Fibroblast of skin of right quadriceps (primary cell): Measurements from ENCODE around the gene UCK2.
A peak's percentile ranks its signal among the peaks of the same experiment; 100 is the strongest.

ENCODE experiments used
- DNase-seq: peaks from one replicate; pipeline ENCODE4 v3.0.0-alpha.2; 2013

Gene UCK2

DNA sequence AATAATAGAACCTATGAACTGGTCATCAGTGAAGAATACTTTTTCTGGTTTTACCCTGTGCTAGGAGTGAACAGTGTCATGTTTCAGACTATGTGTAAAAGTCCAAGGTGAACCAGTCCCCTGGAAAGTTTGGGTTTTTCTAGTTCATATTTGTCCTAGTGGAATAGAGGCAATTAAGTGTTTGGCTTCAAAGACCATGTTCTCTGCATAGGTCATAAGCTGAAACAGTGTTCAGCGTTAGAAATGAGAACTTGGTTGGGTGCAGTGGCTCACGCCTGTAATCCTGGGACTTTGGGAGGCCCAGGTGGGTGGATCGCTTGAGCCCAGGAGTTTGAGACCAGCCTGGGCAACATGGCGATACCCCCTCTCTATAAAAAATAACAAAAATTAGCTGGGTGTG, 77.5 kb downstream of the UCK2 start:
- no peak for DNase-seq

DNA sequence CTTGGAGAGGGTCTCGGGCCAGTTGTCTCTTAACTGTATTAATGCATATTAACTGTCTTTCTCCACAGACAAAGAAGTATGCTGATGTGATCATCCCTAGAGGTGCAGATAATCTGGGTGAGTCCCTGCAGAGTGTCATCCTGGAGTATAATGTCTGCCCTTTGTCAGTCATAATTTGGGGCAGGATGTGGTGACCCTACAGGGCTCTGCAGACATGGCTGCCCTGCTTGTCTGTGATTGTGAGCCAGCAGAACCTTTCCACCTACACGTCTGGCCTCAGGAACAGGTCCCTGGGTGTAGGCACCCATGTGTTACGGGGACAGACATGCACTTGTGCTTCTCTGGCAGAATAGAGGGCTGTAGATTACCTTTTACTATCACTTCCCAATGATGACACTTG, 78.4 kb downstream of the UCK2 start:
- DNase-seq, result no peak

DNA sequence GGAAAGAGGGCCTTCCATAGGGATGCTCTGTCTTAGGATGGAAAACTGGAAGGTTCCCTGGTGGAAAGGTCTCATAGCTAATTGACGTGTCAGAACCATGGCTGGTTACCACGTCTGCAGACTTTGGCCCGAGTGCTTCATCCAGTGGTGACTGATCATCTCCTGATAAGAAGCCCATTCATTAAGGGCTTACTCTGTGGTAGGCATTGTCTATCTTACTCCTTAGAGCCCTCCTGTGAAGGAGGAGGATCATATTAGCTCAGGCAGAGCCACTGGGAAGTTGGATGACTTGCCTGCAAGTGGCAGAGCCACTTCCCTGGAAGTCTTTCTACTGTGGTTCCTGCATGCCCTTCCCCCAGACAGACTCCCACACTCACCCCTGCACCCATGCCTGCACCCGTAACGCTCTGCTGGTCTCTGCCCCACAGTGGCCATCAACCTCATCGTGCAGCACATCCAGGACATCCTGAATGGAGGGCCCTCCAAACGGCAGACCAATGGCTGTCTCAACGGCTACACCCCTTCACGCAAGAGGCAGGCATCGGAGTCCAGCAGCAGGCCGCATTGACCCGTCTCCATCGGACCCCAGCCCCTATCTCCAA, 79.9 kb downstream of the UCK2 start:
- DNase-seq, result peak; percentile 30

DNA sequence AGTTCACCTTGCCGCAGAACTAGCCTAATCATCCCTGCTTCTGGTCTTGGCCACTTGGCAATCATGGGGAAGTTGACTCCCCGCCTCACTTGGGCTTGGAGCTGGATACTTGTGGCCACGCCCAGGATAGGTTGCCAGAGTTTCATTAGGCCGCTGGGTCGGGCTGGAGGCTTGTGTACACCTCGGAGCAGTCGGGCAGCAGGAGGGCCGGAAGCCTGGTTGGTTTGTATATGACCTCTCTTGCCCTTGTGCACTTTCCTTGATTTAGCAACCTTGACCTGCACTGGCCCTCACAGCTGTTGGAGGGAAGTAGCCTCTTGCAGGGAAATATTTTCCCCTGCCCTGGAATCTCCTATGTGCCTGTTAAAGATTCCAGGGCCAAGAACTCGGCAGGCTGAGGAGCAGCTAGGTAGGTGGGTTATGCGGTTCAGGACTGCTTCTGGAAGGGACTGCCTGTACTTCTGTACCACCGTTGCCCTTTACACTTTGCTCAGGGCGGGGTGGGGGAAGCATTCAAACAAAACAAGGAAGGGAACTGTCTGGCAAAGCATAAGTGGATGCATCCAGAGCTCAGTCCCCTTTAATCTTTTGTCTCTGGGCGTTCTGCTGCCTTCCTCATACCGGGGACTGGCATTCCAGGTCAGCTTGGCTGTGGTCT, 83.5 kb downstream of the UCK2 start:
- no peak for DNase-seq

DNA sequence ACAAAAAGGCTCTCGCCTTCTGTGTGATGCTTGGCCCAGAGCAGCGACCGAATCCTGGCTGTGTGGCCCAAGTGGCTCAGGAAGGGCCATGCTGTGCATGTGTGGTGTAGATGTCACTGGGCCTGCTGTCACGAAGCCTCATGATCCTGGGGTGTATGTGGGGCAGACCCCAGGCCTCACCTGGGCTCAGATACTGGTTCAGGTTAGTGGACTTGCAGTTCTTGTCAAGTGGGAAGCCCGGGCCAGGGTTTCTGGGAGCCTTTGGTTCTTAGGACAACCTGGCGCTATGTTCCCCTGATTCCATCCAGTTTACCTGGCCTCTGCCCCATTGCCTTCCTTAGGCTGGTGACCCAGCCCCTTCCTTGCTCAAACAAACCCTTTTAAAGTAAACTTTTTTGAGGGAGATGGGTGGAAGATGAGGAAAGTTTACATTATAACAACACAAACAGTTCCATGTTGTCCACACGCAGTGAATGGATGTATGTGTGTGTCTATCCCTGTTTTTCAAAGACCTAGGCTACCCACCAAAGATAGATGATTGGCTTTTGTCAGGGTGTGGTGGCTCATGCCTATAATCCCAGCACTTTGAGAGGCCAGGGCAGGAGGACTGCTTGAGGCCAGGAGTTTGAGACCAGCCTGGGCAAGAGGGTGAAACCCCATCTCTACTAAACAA, 84.3 kb downstream of the UCK2 start:
- no peak for DNase-seq

DNA sequence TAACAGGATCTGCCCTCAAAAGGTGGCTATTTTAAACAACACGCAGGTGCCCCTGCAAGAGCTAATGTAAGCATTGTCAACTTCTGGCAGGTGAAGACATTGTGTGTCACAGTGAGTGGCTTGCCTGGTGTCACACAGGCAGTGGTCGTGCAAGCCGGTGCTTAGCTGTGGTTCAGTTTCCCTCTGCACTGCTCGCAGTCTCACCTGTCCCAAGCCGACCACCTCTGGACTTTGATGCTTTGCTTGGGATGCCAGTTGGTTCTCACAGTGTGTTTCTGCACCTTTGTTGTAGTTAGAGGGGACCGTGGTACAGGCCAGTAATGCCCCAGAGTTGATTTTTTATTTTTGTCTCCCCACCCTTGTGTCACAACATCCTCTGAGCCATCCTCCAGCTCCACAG, 85.2 kb downstream of the UCK2 start:
- DNase-seq, result no peak

DNA sequence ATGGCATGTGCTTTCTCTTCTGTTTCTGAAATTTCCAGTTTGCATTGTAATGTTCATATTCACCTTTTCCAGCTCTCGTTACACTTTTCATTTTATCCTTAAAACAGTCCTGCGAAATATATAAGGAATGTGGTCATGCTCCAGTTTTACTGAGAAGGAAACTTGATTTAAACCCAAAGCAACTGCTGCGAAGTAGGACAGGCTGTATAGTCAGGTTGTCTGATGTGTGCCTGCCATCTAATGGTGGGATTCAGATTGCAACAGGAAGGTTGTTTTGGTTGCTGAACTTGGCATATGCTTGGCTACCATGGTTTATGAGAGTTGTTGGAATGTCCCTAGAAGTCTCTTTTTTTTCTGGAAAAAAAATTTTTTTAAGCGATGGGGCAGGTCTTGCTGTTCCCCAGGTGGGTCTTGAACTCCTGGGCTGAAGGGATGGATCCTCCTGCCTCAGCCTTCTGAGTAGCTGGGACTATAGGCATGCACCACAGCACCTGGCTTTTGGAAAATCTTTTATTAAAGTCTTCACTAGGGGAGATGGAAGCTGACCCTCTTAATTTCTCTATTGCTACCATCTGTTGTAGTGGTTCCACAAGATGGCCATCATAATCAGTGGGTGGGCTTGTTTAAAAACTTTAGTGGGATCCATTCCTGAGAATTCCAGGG, 86.9 kb downstream of the UCK2 start:
- peak; percentile 76 for DNase-seq

DNA sequence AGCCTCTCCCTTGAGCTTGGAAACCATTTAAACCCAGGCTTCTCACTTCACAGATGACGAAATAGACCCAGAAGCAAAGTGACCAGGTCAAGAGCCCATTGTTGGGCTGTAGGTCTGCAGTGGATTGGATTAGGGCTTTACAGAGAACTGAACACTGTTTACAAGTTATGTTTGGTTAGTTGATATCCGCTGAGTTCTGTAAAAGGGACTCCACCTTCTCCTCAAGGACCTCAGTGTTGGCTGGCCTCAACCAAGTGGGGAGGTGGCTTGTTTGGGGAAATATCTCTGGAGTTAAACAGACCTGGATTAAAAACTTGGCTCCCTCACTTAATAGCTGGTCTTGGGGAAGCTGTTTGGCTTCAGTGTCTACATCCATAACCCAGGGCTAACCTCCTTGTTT, 88.1 kb downstream of the UCK2 start:
- DNase-seq, result no peak

DNA sequence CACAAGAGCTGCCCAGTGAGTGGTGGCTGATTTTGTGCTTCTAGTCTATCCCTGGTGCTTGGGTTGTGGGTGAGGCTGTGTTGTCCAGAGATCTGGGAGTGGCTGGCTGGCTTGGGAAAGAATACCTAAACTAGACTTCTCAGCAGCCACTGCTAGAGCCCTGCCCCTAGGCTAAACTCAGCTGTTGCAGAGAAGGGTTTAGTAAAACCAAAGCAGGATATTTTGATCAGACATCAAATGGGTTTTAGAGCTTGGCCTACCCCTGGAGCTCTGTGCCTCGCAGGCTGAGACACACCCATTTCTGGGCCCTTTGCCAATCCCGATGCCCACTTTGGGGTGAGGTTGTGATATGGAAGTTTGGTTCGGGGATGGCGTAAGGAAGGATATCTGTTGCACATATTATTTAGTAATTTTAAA, 88.5 kb downstream of the UCK2 start:
- no peak for DNase-seq

DNA sequence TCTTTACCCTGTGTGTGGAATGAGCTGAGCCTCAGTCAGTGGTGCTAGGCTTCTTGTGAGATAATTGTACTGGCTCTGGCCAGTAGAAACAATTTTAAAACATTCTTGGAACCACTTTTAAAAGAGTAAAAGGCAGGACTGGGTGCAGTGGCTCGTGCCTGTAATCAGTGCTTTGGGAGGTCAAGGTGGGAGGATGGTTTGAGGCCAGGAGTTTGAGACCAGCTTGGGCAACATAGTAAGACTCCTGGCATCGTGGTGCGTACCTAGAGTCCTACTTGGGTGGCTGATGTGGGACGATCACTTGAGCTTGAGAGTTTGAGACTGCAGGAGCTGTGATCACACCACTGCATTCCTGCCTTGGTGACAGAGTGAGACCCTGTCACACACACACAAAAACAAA, 89.8 kb downstream of the UCK2 start:
- no peak for DNase-seq

DNA sequence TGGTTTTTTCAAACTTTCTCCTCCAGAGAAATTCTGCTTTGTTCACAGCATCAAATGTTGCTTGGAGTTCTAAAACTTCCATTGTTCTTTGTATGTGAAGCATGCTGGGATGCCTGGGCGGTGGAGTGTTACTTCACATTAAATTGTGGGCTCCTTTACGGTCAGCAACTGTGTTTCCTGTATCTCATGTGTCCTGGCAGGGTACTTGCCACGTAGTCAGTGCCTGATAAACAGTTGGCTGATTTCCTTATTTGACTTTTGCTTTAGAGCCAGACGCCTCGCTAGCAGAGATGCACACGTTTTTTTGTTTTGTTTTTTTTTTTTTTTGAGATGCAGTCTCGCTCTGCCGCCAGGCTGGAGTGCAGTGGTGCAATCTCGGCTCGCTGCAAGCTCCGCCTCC, 96.7 kb downstream of the UCK2 start:
- DNase-seq, result no peak

DNA sequence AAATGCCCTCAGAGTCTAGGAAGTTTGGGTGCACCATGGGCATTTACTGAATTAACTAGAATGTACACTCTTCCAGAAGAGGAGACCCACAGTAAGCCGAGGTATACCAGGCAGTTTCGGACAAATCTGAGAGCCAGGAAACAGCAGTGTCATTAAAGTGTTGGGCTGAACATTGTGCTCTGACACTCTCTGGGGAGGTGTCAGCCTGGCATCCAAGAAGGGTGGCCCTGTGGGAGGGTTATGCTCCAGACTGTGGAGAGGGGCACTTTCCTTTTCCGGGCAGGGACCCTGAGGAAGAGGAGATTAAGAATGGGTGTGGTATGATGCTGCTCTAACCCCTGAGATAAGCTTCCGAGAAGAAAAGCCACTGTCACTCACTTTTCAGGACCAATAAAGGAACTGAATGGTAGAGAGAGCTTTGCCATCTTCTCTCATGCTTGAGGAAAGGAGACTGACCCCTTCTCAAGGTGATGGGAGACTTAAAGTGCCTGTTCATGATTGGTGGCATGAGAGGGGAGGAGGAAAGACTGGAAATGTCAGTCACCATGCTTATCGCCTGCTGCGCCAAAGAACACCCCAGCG, 98.2 kb downstream of the UCK2 start:
- DNase-seq, result no peak

DNA sequence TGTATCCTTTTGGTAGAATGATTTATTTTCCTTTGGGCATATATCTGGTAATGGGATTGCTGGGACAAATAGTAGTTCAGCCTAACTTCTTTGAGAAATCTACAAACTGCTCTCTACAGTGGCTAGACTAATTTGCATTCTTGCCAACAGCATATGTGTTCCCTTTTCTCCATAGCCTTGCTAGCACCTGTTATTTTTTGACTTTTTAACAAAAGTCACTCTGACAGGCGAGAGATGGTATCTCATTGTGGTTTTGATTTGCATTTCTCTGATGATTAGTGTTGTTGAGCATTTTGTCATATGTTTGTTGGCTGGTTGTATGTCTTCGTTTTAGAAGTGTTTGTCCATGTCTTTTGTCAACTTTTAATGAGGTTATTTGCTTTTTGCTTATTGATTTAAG, 99.8 kb downstream of the UCK2 start:
- DNase-seq, result no peak

DNA sequence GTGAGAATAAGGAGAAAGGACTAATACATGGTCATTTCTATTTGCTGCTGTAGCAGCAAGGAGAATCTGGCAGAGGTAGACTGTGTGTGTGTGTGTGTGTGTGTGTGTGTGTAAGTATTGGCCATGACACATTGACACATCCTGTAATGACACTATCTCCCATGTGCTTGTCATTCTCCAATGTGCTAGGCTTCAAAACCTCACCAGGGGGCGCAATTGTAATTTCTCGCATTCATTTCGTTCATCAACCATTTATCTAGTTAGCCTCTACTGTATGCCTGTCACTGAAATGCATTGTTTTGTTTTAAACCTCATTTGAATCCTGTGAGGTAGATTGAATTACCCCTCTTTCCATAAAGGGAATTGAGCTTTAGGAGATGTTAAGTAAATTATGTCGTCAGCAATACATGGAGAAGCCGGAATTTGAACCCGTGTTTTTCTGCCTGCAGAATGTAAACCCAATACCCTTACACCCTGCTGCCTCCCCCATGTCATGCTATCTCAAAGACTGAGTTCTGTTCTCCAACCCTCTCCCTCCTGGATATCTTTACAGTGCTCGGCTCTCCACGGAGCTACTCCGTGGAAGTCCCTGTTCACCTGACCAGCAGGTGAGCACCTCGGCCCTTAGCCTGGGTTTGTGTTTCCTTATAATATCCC, 100.8 kb downstream of the UCK2 start:
- DNase-seq, result peak; percentile 57

DNA sequence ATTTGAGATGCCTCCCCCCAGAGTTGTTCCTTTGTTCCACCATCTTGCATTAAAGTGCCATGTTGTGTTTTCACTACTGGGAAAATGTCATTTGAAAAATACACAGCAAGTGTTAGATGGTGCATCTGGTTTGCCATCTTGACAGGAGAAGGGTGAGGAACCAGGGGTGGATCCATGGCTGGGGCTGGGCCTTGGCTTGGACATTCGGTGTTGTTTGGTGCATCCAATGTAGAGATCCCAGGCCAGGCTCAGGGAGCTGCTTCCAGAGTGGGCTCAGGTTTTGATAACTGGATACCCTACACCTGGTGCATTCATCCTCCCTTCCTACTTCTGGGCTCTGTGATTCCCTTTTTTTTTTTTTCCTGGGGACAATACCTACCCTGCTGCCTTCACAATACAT, 103.5 kb downstream of the UCK2 start:
- DNase-seq, result no peak

DNA sequence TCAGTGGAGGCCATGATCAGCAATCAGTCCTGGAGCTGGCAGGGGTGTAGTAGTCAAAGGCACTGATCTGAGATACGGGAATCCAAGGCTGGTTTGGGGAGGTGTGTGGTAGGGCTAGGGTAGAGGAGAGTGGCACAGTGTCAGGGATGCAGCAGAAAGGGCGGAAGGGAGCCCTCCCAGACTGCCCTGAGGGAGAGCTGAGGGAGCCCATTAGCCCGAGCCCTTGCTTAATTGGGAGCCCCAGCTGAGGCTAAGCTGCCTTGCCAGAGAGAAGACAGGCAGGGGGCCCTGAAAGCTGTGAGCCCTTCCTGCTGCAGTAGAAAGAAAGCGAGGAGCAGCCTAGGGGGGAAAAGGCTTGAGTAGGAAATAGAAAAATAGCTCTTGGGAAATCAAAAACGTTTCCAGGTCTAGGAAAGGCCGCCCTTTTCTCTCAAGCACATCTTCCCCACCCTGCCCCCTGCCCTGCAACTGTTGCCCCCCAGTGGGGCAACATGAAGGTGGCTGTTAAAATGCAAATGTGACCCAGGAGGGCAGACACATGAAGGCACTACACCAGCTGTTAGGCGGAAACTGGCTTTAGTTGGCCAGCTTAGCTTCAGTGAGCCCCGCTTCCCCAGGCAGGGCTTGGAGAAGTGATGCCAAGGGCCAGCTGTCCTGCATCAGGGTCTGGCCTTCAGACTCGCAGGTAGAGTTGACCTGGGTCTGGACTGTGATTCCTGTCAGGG, 106.2 kb downstream of the UCK2 start:
- no peak for DNase-seq

DNA sequence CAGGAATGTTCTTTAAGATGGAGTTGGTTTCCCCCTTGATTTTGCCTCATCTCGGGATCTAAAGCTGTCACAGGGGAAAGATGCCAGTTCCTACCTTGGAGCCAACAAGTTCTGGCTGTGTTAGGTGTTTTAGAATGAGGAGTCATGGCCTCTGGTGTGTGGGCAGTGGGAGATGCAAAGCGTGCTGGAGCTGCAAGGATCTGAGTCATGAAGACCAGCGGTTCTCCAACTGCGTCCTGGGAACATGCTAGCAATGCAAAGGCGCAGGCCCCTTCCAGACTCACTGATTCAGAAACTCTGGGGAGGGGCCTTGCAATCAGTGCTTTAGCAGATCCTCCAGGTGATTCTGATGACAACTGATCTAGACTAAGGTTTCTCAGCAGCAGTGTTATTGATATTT, 109.1 kb downstream of the UCK2 start:
- no peak for DNase-seq

DNA sequence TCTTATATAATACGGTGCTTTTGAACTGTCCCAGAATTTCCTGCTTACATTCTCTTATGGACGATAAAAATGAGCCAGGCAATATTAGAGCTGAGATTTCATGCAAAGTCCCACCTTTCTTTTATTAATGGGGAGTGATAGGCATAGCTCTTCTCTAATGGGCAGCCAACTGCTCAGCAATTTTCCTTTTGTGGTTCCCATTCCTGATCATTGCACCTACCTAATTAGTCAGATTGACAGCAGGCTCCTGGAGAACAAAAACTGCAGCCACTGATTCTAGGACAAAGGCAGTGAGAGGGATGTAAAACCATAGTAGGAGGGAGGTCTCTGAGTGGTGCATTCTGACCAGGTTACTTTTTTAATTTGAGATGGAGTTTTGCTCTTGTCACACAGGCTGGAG, 110.4 kb downstream of the UCK2 start:
- no peak for DNase-seq

DNA sequence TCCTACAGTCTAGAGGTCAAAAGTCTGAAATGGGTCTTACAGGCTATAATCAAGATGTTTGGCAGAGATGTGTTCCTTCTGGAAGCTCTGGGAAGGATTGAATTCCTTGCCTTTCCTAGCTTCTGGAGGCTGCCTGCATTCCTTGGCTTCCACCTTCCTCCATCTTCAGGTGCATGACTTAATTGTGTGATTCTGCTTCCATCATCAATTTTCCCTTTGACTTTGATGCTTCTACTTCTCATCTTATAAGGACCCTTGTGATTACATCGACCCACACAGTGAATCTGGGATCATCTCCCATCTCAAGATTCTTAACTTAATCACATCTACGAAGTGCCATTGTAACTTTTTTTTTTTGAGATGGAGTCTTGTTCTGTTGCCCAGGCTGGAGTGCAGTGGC, 111.4 kb downstream of the UCK2 start:
- DNase-seq, result no peak

DNA sequence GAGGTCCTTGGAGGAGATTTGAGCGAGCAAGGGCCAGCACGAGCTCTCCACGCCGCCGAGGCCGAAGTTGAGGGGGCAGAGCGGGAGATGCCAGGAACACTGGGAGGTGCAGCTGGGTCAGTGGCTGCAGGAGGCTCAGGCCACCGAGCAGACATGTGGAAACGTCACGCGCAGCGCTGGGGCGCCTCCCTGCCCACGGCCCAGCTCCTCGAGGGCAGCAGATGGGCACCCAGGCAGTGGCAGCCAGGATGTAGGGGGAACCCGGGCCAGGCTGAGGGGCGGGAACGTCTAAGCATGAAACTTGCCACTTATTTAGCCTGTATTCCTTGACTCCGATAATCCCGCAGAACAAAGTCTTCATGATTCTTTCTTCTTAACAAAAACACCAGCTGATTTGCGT, 114.1 kb downstream of the UCK2 start:
- DNase-seq, result no peak

DNA sequence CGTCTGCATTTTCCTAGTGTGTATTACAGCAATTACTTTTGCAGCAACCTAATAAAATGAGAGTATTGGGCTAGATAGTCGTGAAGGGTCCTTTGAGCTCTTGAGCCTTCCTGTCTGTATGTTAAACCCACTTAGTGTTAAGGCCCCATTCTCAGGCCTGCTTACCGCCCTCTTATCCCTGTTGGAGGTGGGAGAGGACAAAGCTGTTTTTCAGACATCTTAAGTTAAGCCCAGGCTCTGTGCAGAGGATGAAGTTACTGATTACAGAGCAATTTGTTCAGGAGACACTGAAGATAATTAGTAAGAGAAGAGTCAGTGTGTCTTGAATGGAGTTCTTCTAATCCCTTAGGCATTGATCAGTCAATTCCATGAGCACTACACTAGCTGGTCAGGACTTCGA, 114.6 kb downstream of the UCK2 start:
- DNase-seq, result no peak

DNA sequence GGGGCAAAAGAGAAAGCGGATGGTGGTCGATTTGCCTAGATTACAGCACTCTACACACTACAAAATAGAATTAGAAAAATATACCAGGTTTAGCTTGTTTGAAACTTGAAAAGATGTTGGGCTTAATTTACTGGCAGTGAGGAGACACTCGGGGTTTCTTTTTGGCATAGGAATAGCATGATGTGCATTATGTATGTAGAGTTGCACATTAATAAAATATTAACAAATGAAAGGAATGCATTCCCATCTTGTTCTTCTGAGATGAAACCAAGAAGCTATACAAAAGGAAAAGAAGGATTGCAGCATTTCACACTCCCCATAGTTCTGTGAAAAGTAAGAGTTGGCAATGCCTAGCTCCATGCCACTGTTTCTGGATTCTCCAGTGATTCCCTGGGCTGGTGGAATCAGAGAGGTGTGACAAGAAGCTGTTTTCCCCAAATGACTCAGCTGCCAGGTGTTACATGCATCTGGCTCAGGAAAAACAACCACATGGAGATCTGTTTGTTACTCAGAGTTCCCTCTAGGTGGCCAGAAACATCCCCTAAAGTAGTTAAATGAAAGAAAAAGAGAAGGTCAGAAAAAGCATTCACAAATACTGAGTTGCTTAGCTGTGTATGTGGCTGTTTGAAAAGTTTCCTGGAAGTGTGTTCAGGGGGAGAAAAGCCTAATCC, 115.6 kb downstream of the UCK2 start:
- DNase-seq, result no peak
